ENCODE data around the gene AK9. TPM values are rescaled to one million over a fixed set of nuclear protein-coding genes. Genes with fewer than 3 reads are reported as not detected.
"Not testable (repeated sequence)": the region's sequence is repeated elsewhere in the genome, so short reads cannot be mapped to it uniquely, and the experiment has no call there.

Gene AK9
- total RNA-seq (2014; rRNA removed; shearing (Covaris generic)), result 0.41 and 1.3 TPM in 2 replicates

- DNase-seq (ENCODE audit: low spot score), result peak; percentile 84
These were observed at the start of gene AK9, which contains the start of gene FIG4 for GRCh38 chr6:109690737-109691621. Gene AK9 (minus strand): TSS chr6:109691202. CDS start chr6:109675745, 15,457 bp downstream. Gene FIG4 (plus strand): TSS chr6:109691296. CDS start chr6:109691436, 140 bp downstream.

- no peak for DNase-seq (ENCODE audit: low spot score)
These were observed 49.8 kb upstream of the AK9 start for GRCh38 chr6:109740787-109741186.

GRCh38 chr6:109739686-109740085 is 48.7 kb upstream of the AK9 start:
- DNase-seq (ENCODE audit: low spot score), result no peak

GRCh38 chr6:109738667-109739066 is 47.7 kb upstream of the AK9 start:
- no peak for DNase-seq (ENCODE audit: low spot score)

DNA sequence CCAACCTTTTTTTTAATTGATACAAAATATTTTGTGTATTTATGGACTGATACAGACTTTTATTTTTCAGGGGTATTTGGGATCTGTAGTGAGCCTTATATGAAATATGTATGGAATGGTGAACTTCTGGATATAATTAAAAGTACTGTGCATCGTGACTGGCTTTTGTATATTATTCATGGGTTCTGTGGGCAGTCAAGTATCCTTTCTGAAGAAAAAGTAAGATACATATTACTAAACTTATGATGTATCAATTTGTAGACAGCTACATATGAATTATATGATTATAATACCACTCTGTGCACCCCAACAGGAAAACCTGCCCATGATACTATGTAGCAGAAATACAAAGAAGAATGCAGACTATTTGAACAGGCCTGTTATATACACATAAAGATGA is 47.3 kb upstream of the AK9 start:
- DNase-seq (ENCODE audit: low spot score), result no peak

GRCh38 chr6:109736273-109737025 is 45.4 kb upstream of the AK9 start:
- no peak for DNase-seq (ENCODE audit: low spot score)

DNA sequence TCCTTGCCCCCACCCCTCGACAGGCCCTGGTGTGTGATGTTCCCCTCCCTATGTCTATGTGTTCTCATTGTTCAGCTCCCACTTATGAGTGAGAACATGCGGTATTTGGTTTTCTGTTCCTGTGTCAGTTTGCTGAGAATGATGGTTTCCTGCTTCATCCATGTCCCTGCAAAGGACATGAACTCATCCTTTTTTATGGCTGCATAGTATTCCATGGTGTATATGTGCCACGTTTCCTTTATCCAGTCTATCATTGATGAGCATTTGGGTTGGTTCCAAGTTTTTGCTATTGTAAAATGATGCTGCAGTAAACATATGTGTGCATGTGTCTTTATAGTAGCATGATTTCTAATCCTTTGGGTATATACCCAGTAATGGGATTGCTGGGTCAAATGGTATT is 34.2 kb upstream of the AK9 start:
- DNase-seq (ENCODE audit: low spot score), result not testable (repeated sequence)

DNA sequence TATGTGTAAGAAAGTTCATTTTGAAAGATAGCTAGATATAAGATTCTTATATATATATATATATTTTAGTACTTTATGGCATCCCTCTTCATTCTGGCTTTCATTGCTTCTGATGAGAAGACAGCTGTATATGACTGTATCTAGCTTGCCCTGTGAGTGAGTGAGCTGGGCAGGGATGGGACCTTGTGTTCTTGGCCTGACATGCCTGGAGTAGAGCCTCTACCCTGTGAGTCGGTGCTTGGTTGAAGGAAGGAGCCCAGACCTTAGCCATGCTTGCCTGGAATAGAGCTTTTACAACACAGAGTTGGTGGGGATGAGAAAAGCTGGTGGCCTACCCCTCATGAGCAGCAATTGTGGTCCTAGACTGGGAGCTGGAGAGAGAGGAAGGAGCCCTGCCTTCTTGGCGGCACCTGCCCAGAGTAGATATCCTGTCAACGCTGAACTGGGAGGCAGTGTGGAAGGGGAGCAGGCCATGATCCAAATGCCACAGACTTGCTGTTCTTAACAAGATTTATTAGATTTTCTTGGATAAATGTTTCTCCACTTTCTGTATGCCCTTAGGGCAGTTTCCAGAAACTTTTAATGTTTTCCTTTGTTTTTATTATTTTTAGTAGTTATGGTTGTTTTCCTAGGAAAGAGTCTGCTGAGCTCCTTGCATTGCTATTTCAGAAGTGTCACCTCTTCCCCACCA is 31.7 kb upstream of the AK9 start:
- no peak for DNase-seq (ENCODE audit: low spot score)

- no peak for DNase-seq (ENCODE audit: low spot score)
These were observed 31.0 kb upstream of the AK9 start for GRCh38 chr6:109722011-109722410.

DNA sequence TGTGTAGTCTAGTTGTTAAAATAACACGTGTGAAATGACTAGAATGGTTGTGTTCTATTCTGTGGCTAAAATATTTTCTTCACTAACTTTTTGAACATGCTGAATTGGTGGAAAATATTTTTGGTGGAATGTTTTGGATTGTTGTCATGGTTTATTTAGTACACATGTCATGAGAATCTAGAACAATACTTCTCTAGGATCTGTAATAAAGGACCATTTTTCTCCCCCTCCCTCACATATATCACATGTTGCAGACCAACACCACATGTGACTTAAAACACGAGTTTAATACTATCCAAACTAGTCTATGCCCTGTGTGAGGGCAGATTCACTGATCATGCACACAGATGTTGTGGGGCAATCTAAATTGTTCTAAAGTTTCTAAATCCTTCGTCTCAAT is 29.3 kb upstream of the AK9 start:
- DNase-seq (ENCODE audit: low spot score), result no peak

DNA sequence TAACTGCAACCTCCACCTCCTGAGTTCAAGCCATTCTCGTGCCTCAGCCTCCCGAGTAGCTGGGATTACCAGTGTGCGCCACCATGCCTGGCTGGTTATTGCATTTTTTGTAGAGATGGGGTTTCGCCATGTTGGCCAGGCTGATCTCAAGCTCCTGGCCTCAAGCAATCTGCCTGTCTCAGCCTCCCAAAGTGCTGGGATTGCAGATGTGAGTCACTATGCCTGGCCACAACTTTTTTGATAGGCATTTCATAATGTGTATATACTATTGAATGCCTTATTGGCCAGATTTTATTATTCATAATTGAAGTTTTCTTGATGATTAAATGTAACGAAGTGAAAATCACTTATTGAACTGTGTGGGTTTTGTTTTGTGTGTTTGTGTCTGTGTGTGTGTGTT is 28.0 kb upstream of the AK9 start:
- DNase-seq (ENCODE audit: low spot score), result no peak

DNA sequence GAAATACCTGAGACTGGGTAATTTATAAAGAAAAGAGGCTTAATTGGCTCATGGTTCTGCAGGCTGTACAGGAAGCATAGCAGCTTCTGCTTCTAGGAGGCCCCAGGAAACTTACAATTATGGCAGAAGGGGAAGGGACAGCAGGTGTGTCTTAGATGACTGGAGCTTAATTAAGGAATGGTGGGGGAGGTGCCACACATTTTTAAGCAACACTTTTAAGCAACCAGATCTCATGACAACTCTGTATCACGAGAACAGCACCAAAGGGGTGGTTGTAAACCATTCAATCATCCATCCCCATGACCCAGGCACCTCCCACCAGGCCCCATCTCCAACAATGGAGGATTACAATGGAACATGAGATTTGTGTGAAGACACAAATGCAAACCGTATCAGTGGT is 27.0 kb upstream of the AK9 start:
- DNase-seq (ENCODE audit: low spot score), result no peak

DNA sequence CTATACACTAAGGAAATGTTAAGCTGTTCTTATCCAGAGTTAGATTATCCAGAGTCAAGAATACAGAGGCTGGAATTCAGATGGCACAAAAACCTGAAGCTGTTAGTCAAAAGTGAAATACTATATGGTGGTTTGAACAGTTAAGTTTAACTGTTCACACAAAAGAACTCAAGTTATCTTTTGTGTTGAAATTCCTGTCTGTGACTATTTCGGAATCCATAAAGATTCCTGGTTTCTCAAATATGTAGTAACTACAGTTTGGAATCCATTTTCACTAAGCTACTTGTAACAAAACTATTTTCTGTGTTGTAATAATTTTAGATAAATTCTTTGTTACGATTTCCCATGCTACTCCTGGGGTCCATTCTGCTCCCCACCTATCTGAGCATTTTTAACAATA is 24.6 kb upstream of the AK9 start:
- DNase-seq (ENCODE audit: low spot score), result no peak

DNA sequence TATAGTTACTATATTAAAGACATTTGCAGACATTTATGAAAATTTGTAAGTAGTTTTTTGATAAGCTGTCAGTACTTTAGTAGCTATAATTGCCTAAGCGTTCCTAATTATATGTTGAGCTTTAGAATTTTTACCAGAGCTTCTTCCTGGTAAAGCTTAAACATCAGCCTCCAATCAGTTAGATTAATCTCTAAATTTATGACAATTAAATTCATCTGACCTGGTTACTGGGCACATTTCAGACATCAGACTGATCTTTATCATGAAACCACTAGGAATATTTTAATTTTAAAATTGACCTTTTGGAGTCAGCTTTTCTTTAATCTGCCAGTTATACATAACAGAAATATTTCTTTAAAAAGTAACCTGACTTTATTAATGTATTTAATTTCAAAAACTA is 23.6 kb upstream of the AK9 start:
- DNase-seq (ENCODE audit: low spot score), result no peak

DNA sequence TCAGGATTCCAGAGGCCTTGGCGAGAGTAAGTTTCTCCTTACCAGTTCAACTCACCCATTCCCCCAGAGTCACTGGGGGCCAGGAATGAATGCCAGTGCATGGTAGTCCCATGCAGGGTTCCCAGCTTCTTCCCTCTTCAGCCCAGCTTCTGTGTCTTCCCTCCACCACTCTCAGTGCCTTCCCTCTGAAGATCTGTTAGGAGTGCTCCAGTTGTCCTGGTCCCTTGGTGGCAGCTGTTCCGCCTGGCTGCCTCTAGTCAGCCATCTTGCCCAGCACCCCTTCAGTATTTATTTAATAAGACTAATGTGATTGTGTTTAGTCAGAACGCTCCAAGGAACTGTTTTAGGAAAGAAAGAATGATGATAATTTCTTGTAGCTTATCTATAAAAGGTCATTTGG is 23.2 kb upstream of the AK9 start:
- no peak for DNase-seq (ENCODE audit: low spot score)

- DNase-seq (ENCODE audit: low spot score), result no peak
These were observed 22.1 kb upstream of the AK9 start for GRCh38 chr6:109713097-109713496.

- not testable (repeated sequence) for DNase-seq (ENCODE audit: low spot score)
These were observed 17.1 kb upstream of the AK9 start for GRCh38 chr6:109708099-109708498.

DNA sequence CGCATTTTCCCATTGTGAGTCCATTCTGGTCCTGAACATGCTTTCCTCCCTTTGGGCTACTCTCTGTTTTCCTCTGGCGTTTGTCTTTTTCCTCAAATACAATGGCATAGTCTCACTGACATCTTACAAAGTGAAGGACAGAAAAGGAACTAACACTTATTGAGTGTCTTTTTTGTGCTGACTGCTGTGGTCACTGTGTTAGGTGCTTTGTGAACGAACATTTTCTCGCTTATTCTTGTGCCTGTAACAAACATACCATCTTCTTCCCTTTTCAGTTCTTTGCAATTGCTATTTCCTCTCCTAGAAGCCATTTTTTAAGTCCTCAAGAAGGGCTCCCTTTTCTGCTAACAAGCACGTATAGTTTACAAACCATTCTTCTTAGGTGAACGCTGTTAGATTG is 15.5 kb upstream of the AK9 start:
- no peak for DNase-seq (ENCODE audit: low spot score)

DNA sequence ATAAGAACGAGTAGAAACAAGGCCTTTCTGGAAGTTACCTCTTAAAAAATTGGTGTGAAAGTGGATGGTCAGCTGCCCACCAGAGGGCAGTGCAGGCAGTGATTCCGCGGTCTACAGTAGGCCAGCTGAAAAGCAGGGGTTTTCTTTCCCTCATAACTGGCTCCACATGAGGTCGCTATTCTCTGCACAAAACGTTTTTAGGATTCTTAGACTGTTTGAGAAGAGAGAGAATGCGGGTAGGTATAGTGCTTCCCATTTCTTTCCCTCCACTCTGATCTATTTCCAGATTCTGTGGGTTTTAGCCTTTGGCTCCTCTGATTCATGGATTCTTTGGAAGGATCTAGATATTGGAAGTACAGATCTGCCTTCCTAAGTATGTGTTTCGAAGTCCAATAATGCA is 14.3 kb upstream of the AK9 start:
- DNase-seq (ENCODE audit: low spot score), result peak; percentile 73

GRCh38 chr6:109702791-109703190 is 11.8 kb upstream of the AK9 start:
- DNase-seq (ENCODE audit: low spot score), result no peak

- no peak for DNase-seq (ENCODE audit: low spot score)
These were observed 10.8 kb upstream of the AK9 start for GRCh38 chr6:109701774-109702173.

GRCh38 chr6:109701221-109701620 is 10.2 kb upstream of the AK9 start:
- DNase-seq (ENCODE audit: low spot score), result no peak

All from H4 (cell line).